Activated CD8-positive, alpha-beta memory T cell treated with anti-CD3 and anti-CD28 coated beads for 48 hours (primary cell): ENCODE measurements around the gene METTL3.
"Not testable (repeated sequence)": the region's sequence is repeated elsewhere in the genome, so short reads cannot be mapped to it uniquely, and the experiment has no call there.

Experiments used
- DNase-seq, 3 experiments: peaks; one replicate each; pipeline ENCODE4 v3.0.0-alpha.2; 2020; ENCODE audit warnings: low read depth in 2 of 3, low spot score in 2 of 3

The METTL3 gene

GRCh38 chr14:21510735-21511657, at the start of gene METTL3:
Gene METTL3 (minus strand): TSS chr14:21511340. CDS start chr14:21511223, 117 bp downstream.
- DNase-seq, result peak; percentile 54 to 79 (median 75)

- DNase-seq, result no peak
Measured at GRCh38 chr14:21558703-21559170, 47.6 kb upstream of the METTL3 start.

- DNase-seq, result peak; percentile 12 to 57 (median 25)
Measured at GRCh38 chr14:21557084-21557901, 46.2 kb upstream of the METTL3 start.

GRCh38 chr14:21556378-21557083, 45.4 kb upstream of the METTL3 start:
- DNase-seq, result no peak

GRCh38 chr14:21553266-21553665, 42.1 kb upstream of the METTL3 start:
- no peak for DNase-seq

- not testable (repeated sequence) for DNase-seq
Measured at GRCh38 chr14:21544588-21544987, 33.4 kb upstream of the METTL3 start.

- no peak for DNase-seq
Measured at GRCh38 chr14:21543963-21544362, 32.8 kb upstream of the METTL3 start.

- DNase-seq, result no peak
Measured at GRCh38 chr14:21543521-21543960, 32.4 kb upstream of the METTL3 start.

GRCh38 chr14:21541413-21542074, 30.4 kb upstream of the METTL3 start:
- no peak for DNase-seq

GRCh38 chr14:21539189-21539940, 28.2 kb upstream of the METTL3 start:
- DNase-seq, result no peak

- no peak for DNase-seq
Measured at GRCh38 chr14:21537090-21537424, 25.9 kb upstream of the METTL3 start.

GRCh38 chr14:21536418-21537089, 25.4 kb upstream of the METTL3 start:
- DNase-seq, result no peak

GRCh38 chr14:21535545-21536417, 24.6 kb upstream of the METTL3 start:
- no peak for DNase-seq

GRCh38 chr14:21534576-21534975, 23.4 kb upstream of the METTL3 start:
- no peak for DNase-seq

- no peak for DNase-seq
Measured at GRCh38 chr14:21533294-21533693, 22.2 kb upstream of the METTL3 start.

GRCh38 chr14:21529515-21529914, 18.4 kb upstream of the METTL3 start:
- no peak for DNase-seq

GRCh38 chr14:21528381-21529348, 17.5 kb upstream of the METTL3 start:
- no peak for DNase-seq
